Erythroblast (primary cell): ENCODE results near the gene MBTPS1.

ENCODE experiments used
- GATA1 ChIP-seq: IDR thresholded peaks from 2 replicates; pipeline ENCODE4 v1.6.1; 2011; ENCODE audit warnings: low read depth, mild to moderate bottlenecking, control low read depth, low read length, moderate library complexity
- POLR2A ChIP-seq: IDR thresholded peaks from 2 replicates; pipeline ENCODE4 v1.6.1; 2011; ENCODE audit warnings: mild to moderate bottlenecking, low read length

GRCh38 chr16:84040823-84041820 is 75.6 kb downstream of the MBTPS1 start:
- no peak for TF ChIP-seq POLR2A
- no peak for TF ChIP-seq GATA1
